Superior temporal gyrus (tissue), 1 donor: ENCODE data around the gene CNBP.
A peak's percentile ranks its signal among the peaks of the same experiment; 100 is the strongest.
"Not testable (repeated sequence)": the region's sequence is repeated elsewhere in the genome, so short reads cannot be mapped to it uniquely, and the experiment has no call there.

Experiments used
- DNase-seq: peaks from one replicate; pipeline ENCODE4 v3.0.0-alpha.2; 2016; ENCODE audit errors: extremely low spot score

CNBP gene

GRCh38 chr3:129183569-129184395, at the start of gene CNBP:
TSS of gene CNBP (minus strand) at chr3:129183896. CDS start at chr3:129171757, 12,139 bp downstream.
- peak; percentile 96 for DNase-seq

- no peak for DNase-seq
Measured at GRCh38 chr3:129231331-129232119, 47.8 kb upstream of the CNBP start.

- DNase-seq: peak; percentile 20
Measured at GRCh38 chr3:129230311-129231019, 46.8 kb upstream of the CNBP start.

GRCh38 chr3:129228891-129229585, 45.3 kb upstream of the CNBP start:
- DNase-seq: no peak

- peak; percentile 37 for DNase-seq
Measured at GRCh38 chr3:129226374-129226773, 42.7 kb upstream of the CNBP start.

GRCh38 chr3:129224984-129225393, 41.3 kb upstream of the CNBP start:
- DNase-seq: peak; percentile 69

GRCh38 chr3:129224387-129224786, 40.7 kb upstream of the CNBP start:
- DNase-seq: not testable (repeated sequence)

GRCh38 chr3:129218742-129219141, 35.0 kb upstream of the CNBP start:
- DNase-seq: no peak

- no peak for DNase-seq
Measured at GRCh38 chr3:129213238-129213637, 29.5 kb upstream of the CNBP start.

- no peak for DNase-seq
Measured at GRCh38 chr3:129211772-129212171, 28.1 kb upstream of the CNBP start.

- DNase-seq: no peak
Measured at GRCh38 chr3:129211345-129211744, 27.6 kb upstream of the CNBP start.

GRCh38 chr3:129207479-129207878, 23.8 kb upstream of the CNBP start:
- DNase-seq: peak; percentile 61

GRCh38 chr3:129205109-129205832, 21.6 kb upstream of the CNBP start:
- DNase-seq: no peak

- no peak for DNase-seq
Measured at GRCh38 chr3:129204473-129204872, 20.8 kb upstream of the CNBP start.

GRCh38 chr3:129199366-129199765, 15.7 kb upstream of the CNBP start:
- DNase-seq: no peak

GRCh38 chr3:129197321-129197720, 13.6 kb upstream of the CNBP start:
- no peak for DNase-seq

- DNase-seq: peak; percentile 40
Measured at GRCh38 chr3:129196601-129197000, 12.9 kb upstream of the CNBP start.

GRCh38 chr3:129195731-129196256, 12.1 kb upstream of the CNBP start:
- DNase-seq: peak; percentile 88

- not testable (repeated sequence) for DNase-seq
Measured at GRCh38 chr3:129189793-129190192, 6.1 kb upstream of the CNBP start.

GRCh38 chr3:129187857-129188256, 4.2 kb upstream of the CNBP start:
- no peak for DNase-seq

- DNase-seq: no peak
Measured at GRCh38 chr3:129185783-129186182, 2.1 kb upstream of the CNBP start.
